ENCODE data around the gene MAP1B.

Gene MAP1B

DNA sequence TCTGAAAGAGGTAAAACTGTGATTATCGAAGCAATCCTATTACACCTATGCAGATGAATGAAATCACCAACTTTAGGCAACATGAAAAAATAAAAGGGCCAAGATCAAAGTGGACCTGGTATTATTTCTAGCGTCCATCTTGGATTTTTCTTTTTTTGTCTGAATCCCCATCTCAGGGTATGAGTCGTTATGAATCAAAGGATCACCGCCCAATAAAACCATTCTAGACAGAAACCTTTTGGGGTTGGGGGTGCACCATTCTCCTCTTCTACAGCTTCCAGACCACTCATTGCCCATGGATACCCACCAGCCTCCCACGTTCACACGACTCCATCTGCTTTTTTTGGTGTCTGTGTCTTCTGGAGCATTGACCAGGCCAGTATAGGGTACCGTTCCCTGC lies 33.4 kb downstream of the MAP1B start:
- Histone ChIP-seq H3K4me1 (ENCODE audit: control extremely low read depth in 1 of 4, control insufficient read depth in 4 of 4, insufficient read depth in 4 of 4, low read length in 3 of 4) (peaks cover 3 to 11% (median 7%) of the 10 kb centered on the region in 4 experiments), H3K4me3 (ENCODE audit: control insufficient read depth in 1 of 7, extremely low read depth in 1 of 7, insufficient read depth in 4 of 7, low read depth in 2 of 7, low read length in 6 of 7) (no peak overlapping the region), H3K9me3 (ENCODE audit: control extremely low read depth in 1 of 5, control insufficient read depth in 4 of 5, insufficient read depth in 2 of 5, low read depth in 1 of 5, low read length in 4 of 5) (no peaks in the 10 kb centered on the region), H3K27ac (ENCODE audit: insufficient read depth in 1 of 2, low read depth in 1 of 2, low read length in 2 of 2, poor library complexity in 1 of 2, severe bottlenecking in 2 of 2) (no peak overlapping the region), H3K36me3 (ENCODE audit: control insufficient read depth in 4 of 4, insufficient read depth in 4 of 4, low read length in 3 of 4) (no peaks in the 10 kb centered on the region), H3K27me3 (replicated peaks in 2 of 5; ENCODE audit: control insufficient read depth in 4 of 5, insufficient read depth in 5 of 5, low read length in 4 of 5) (peaks cover 22 to 86% (median 42%) of the 10 kb centered on the region in 5 experiments)
- CTCF ChIA-PET: interaction anchor here (1.1 kb wide), 1 partner anchor 168 kb away, joined by 4 read pairs; no protein-coding TSS in a partner anchor
- WGBS (ENCODE audit: insufficient coverage): 91% methylated on average over 5 of the region's 7 CpGs
- POLR2A ChIA-PET: no interaction called here
- DNase-seq: no peak

DNA sequence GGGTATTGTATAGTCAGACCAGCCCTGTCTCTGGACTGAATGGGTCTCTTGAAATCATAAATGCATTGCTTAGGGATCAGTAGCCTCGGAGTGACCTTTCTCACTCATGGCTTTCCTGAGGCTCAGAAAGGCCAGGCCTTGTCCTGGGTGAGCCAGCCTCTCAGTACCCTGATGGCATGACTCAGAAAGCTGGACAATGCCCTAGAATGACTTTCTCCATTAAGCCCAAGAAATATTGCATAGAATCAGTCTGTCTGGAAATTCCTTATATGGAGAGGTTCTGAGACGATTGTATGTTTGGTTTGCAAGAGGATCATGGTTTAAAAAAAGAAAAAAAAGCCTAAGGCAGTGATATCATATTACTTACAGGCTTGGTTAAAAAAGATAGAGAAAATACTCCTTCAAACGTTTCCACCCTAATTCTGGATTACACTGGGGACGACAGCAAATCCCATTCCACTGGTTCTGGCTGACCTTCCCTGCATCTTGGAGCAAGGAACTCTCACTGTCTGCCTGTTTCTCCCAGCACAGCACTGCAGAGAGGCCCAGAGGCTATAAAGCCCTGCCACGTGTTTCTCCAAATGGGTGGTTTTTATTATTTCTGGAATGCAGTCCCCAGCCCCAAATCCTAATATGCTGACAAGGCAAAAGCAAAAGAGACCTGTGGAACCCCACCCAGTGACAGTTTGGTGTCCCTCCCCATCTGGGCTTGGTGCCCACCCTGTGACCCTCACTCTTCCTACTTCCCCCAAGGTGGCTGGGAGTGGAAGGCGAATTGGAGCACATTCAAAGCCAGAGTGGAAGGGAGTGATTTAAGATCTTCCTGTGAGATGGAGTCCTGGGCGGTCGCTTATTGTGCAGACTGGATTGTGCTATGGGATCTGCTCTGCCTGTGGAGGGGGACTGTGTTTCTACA lies 34.4 kb downstream of the MAP1B start:
- H3K9me3 ChIP-seq (ENCODE audit: control extremely low read depth in 1 of 5, control insufficient read depth in 4 of 5, insufficient read depth in 2 of 5, low read depth in 1 of 5, low read length in 4 of 5): no peaks in the 10 kb centered on the region
- no peaks in the 10 kb centered on the region for H3K36me3 ChIP-seq (ENCODE audit: control insufficient read depth in 4 of 4, insufficient read depth in 4 of 4, low read length in 3 of 4)
- H3K27ac ChIP-seq (ENCODE audit: insufficient read depth in 1 of 2, low read depth in 1 of 2, low read length in 2 of 2, poor library complexity in 1 of 2, severe bottlenecking in 2 of 2): no peak overlapping the region
- WGBS (ENCODE audit: insufficient coverage): 80% methylated on average over 4 of the region's 8 CpGs
- no peak for DNase-seq
- peaks cover 16 to 87% (median 40%) of the 10 kb centered on the region in 5 experiments for H3K27me3 ChIP-seq (replicated peaks in 2 of 5; ENCODE audit: control insufficient read depth in 4 of 5, insufficient read depth in 5 of 5, low read length in 4 of 5)
- ChIA-PET POLR2A (no interaction called here), CTCF (interaction anchor here (1.1 kb wide), 1 partner anchor 167 kb away, joined by 4 read pairs; no protein-coding TSS in a partner anchor)
- H3K4me1 ChIP-seq (ENCODE audit: control extremely low read depth in 1 of 4, control insufficient read depth in 4 of 4, insufficient read depth in 4 of 4, low read length in 3 of 4): peaks cover 3 to 11% (median 7%) of the 10 kb centered on the region in 4 experiments
- no peak overlapping the region for H3K4me3 ChIP-seq (ENCODE audit: control insufficient read depth in 1 of 7, extremely low read depth in 1 of 7, insufficient read depth in 4 of 7, low read depth in 2 of 7, low read length in 6 of 7)

DNA sequence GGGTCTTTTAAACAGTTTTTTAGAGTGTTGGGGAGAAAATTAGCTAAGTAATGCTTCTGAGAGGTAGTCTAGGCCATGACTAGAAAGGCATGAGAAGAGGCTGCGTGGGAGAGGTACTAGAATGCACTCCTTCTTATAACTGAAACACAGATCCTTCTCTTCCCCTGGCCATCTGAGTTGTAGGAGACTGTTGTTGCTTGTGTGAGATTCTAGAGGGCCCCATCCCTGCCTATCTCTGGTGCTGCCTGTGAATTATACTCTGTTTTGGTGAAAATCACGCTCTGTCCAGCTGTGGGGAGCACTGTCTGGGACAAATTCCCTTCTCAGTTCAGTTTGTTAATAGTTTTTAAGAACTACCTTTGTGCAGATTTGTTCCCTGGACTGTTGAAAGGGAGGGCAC lies 37.5 kb downstream of the MAP1B start:
- no peak overlapping the region for H3K4me3 ChIP-seq (ENCODE audit: control insufficient read depth in 1 of 7, extremely low read depth in 1 of 7, insufficient read depth in 4 of 7, low read depth in 2 of 7, low read length in 6 of 7)
- DNase-seq: no peak
- WGBS (ENCODE audit: insufficient coverage): 100% methylated on average over 1 of the region's 2 CpGs
- H3K27me3 ChIP-seq (replicated peaks in 2 of 5; ENCODE audit: control insufficient read depth in 4 of 5, insufficient read depth in 5 of 5, low read length in 4 of 5): peaks cover 9 to 91% (median 50%) of the 10 kb centered on the region in 5 experiments
- H3K4me1 ChIP-seq (ENCODE audit: control extremely low read depth in 1 of 4, control insufficient read depth in 4 of 4, insufficient read depth in 4 of 4, low read length in 3 of 4): no peaks in the 10 kb centered on the region
- ChIA-PET CTCF (interaction anchor here (1.4 kb wide), 1 partner anchor 18 kb away, joined by 3 read pairs; no protein-coding TSS in a partner anchor), POLR2A (no interaction called here)
- H3K9me3 ChIP-seq (ENCODE audit: control extremely low read depth in 1 of 5, control insufficient read depth in 4 of 5, insufficient read depth in 2 of 5, low read depth in 1 of 5, low read length in 4 of 5): no peaks in the 10 kb centered on the region
- H3K27ac ChIP-seq (ENCODE audit: insufficient read depth in 1 of 2, low read depth in 1 of 2, low read length in 2 of 2, poor library complexity in 1 of 2, severe bottlenecking in 2 of 2): no peak overlapping the region
- no peaks in the 10 kb centered on the region for H3K36me3 ChIP-seq (ENCODE audit: control insufficient read depth in 4 of 4, insufficient read depth in 4 of 4, low read length in 3 of 4)

DNA sequence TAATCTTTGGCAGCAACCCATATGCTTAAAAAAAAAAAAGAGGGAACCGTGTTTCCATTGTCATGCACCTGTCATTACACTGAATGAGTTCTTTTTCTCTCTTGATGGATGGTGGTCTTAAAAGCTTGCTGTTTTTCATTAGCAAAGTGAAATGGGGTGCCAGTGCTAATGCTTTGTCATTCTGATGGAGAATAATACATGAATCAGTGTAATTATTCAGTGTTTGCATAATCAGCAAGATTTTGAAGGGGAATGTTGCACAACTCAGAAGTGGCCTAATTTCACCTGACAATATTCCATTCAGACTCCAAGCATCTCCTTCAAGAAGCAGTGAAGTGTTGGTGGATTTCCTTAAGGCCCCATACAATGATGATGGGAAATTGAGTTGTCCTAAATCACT lies 38.1 kb downstream of the MAP1B start:
- Histone ChIP-seq H3K27ac (ENCODE audit: insufficient read depth in 1 of 2, low read depth in 1 of 2, low read length in 2 of 2, poor library complexity in 1 of 2, severe bottlenecking in 2 of 2) (no peak overlapping the region), H3K9me3 (ENCODE audit: control extremely low read depth in 1 of 5, control insufficient read depth in 4 of 5, insufficient read depth in 2 of 5, low read depth in 1 of 5, low read length in 4 of 5) (no peaks in the 10 kb centered on the region), H3K36me3 (ENCODE audit: control insufficient read depth in 4 of 4, insufficient read depth in 4 of 4, low read length in 3 of 4) (no peaks in the 10 kb centered on the region), H3K4me3 (ENCODE audit: control insufficient read depth in 1 of 7, extremely low read depth in 1 of 7, insufficient read depth in 4 of 7, low read depth in 2 of 7, low read length in 6 of 7) (no peak overlapping the region), H3K4me1 (ENCODE audit: control extremely low read depth in 1 of 4, control insufficient read depth in 4 of 4, insufficient read depth in 4 of 4, low read length in 3 of 4) (no peaks in the 10 kb centered on the region), H3K27me3 (replicated peaks in 2 of 5; ENCODE audit: control insufficient read depth in 4 of 5, insufficient read depth in 5 of 5, low read length in 4 of 5) (peaks cover 9 to 88% (median 50%) of the 10 kb centered on the region in 5 experiments)
- WGBS (ENCODE audit: insufficient coverage): no CpG with 5 or more reads among the region's 1 CpG
- POLR2A ChIA-PET: no interaction called here
- no peak for DNase-seq
- CTCF ChIA-PET: no interaction called here

DNA sequence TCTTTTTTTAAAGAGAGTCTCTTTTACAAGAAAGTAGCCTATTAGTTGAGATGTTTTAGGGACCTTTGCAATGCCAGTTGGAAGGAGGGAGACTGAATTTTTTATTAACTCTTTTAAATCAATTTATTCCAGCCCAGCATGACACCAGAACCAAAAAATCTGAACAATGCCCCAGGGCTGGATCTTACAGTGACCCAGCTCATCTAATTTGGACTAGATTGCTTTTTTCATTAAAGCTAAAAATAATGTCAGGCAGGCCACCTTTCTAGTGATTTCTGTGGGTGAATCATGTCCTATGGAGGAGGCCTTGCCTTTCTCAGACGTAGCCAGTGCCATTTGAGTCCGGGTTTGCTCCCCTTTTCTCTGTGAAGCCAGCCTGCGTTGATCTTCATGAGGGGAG lies 38.8 kb downstream of the MAP1B start:
- Histone ChIP-seq H3K27ac (ENCODE audit: insufficient read depth in 1 of 2, low read depth in 1 of 2, low read length in 2 of 2, poor library complexity in 1 of 2, severe bottlenecking in 2 of 2) (no peak overlapping the region), H3K4me3 (ENCODE audit: control insufficient read depth in 1 of 7, extremely low read depth in 1 of 7, insufficient read depth in 4 of 7, low read depth in 2 of 7, low read length in 6 of 7) (no peak overlapping the region), H3K27me3 (replicated peaks in 2 of 5; ENCODE audit: control insufficient read depth in 4 of 5, insufficient read depth in 5 of 5, low read length in 4 of 5) (peaks cover 1 to 87% (median 48%) of the 10 kb centered on the region in 5 experiments), H3K36me3 (ENCODE audit: control insufficient read depth in 4 of 4, insufficient read depth in 4 of 4, low read length in 3 of 4) (no peaks in the 10 kb centered on the region), H3K4me1 (ENCODE audit: control extremely low read depth in 1 of 4, control insufficient read depth in 4 of 4, insufficient read depth in 4 of 4, low read length in 3 of 4) (no peaks in the 10 kb centered on the region), H3K9me3 (ENCODE audit: control extremely low read depth in 1 of 5, control insufficient read depth in 4 of 5, insufficient read depth in 2 of 5, low read depth in 1 of 5, low read length in 4 of 5) (no peaks in the 10 kb centered on the region)
- 97% methylated on average over 3 of the region's 3 CpGs for WGBS (ENCODE audit: insufficient coverage)
- no peak for DNase-seq
- ChIA-PET CTCF (no interaction called here), POLR2A (interaction anchor here (0.5 kb wide), 1 partner anchor 1260 kb away, joined by 3 read pairs; no protein-coding TSS in a partner anchor)

DNA sequence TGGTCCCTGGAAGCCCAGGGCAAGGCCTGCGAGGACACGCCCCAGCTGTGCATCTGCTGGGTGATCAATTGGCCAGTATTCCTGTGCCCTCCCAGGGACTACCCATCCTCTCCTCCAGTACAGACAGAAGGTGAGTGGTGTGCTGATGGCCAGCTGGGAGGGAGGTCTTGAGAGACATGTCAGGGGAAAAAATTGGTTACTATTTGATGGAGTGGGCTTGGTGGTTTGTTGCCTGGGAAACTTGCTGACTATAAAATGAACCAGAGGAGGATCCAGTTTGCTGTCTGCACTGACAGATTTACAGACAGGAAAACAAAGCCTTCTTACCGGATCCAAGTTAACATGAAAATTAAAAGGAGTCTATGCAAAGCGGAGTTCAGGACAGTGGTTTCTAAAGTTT lies 40.3 kb downstream of the MAP1B start:
- CTCF ChIA-PET: no interaction called here
- Histone ChIP-seq H3K36me3 (ENCODE audit: control insufficient read depth in 4 of 4, insufficient read depth in 4 of 4, low read length in 3 of 4) (no peaks in the 10 kb centered on the region), H3K27ac (ENCODE audit: insufficient read depth in 1 of 2, low read depth in 1 of 2, low read length in 2 of 2, poor library complexity in 1 of 2, severe bottlenecking in 2 of 2) (no peak overlapping the region), H3K4me1 (ENCODE audit: control extremely low read depth in 1 of 4, control insufficient read depth in 4 of 4, insufficient read depth in 4 of 4, low read length in 3 of 4) (no peaks in the 10 kb centered on the region), H3K27me3 (replicated peaks in 2 of 5; ENCODE audit: control insufficient read depth in 4 of 5, insufficient read depth in 5 of 5, low read length in 4 of 5) (peaks cover 0 to 74% (median 36%) of the 10 kb centered on the region in 5 experiments), H3K4me3 (ENCODE audit: control insufficient read depth in 1 of 7, extremely low read depth in 1 of 7, insufficient read depth in 4 of 7, low read depth in 2 of 7, low read length in 6 of 7) (no peak overlapping the region), H3K9me3 (ENCODE audit: control extremely low read depth in 1 of 5, control insufficient read depth in 4 of 5, insufficient read depth in 2 of 5, low read depth in 1 of 5, low read length in 4 of 5) (no peaks in the 10 kb centered on the region)
- POLR2A ChIA-PET: no interaction called here
- WGBS (ENCODE audit: insufficient coverage): 82% methylated on average over 2 of the region's 4 CpGs
- DNase-seq: no peak

DNA sequence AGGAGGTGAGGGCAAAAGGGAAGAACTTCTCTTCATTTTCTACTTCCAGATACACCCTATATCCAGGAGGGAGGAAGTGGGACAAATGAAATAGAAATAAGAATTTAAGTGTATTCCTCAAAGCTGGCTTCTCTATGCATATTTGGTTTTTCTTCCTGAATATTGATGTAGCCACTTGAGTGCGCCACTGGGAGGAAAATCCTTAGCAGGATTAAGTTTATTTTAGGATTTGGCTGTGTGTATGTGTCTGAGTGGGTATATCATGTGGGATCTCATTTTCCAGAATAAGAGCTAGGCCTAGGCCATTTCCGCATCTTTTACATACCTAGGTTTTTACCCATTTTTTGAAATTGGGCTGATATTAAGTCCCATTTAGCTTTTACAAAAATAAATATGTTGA lies 42.5 kb downstream of the MAP1B start:
- no peak overlapping the region for H3K27ac ChIP-seq (ENCODE audit: insufficient read depth in 1 of 2, low read depth in 1 of 2, low read length in 2 of 2, poor library complexity in 1 of 2, severe bottlenecking in 2 of 2)
- no peak for DNase-seq
- CTCF ChIA-PET: no interaction called here
- POLR2A ChIA-PET: interaction anchor here (0.6 kb wide), 1 partner anchor 84 kb away, joined by 3 read pairs; no protein-coding TSS in a partner anchor
- H3K27me3 ChIP-seq (replicated peaks in 2 of 5; ENCODE audit: control insufficient read depth in 4 of 5, insufficient read depth in 5 of 5, low read length in 4 of 5): peaks cover 0 to 59% (median 33%) of the 10 kb centered on the region in 5 experiments
- 100% methylated on average over 1 of the region's 2 CpGs for WGBS (ENCODE audit: insufficient coverage)
- H3K36me3 ChIP-seq (ENCODE audit: control insufficient read depth in 4 of 4, insufficient read depth in 4 of 4, low read length in 3 of 4): no peaks in the 10 kb centered on the region
- H3K4me1 ChIP-seq (ENCODE audit: control extremely low read depth in 1 of 4, control insufficient read depth in 4 of 4, insufficient read depth in 4 of 4, low read length in 3 of 4): no peaks in the 10 kb centered on the region
- no peak overlapping the region for H3K4me3 ChIP-seq (ENCODE audit: control insufficient read depth in 1 of 7, extremely low read depth in 1 of 7, insufficient read depth in 4 of 7, low read depth in 2 of 7, low read length in 6 of 7)
- no peaks in the 10 kb centered on the region for H3K9me3 ChIP-seq (ENCODE audit: control extremely low read depth in 1 of 5, control insufficient read depth in 4 of 5, insufficient read depth in 2 of 5, low read depth in 1 of 5, low read length in 4 of 5)
